Measurements from ENCODE around the gene FGFR3.
A peak's percentile ranks its signal among the peaks of the same experiment; 100 is the strongest.

The FGFR3 gene

GRCh38 chr4:1764670-1765069, 28.4 kb upstream of the FGFR3 start:
- TF ChIP-seq CTCF (IDR thresholded peaks at IDR 0.05; ENCODE audit: insufficient read depth, low read depth, low read length, missing control alignments): no peak
- no peak overlapping the region for H3K4me3 ChIP-seq (ENCODE audit: low read length)
- DNase-seq (ENCODE audit: low read depth): no peak

GRCh38 chr4:1765409-1766072, 27.6 kb upstream of the FGFR3 start:
- no peak overlapping the region for H3K4me3 ChIP-seq (ENCODE audit: low read length)

GRCh38 chr4:1766106-1767060, 26.7 kb upstream of the FGFR3 start:
- H3K4me3 ChIP-seq (ENCODE audit: low read length): peak overlapping the region; percentile 19
- TF ChIP-seq CTCF (IDR thresholded peaks at IDR 0.05; ENCODE audit: insufficient read depth, low read depth, low read length, missing control alignments): no peak
- DNase-seq (ENCODE audit: low read depth): no peak

More at GRCh38 chr4:1765409-1766072, 27.6 kb upstream of the FGFR3 start:
- TF ChIP-seq CTCF (IDR thresholded peaks at IDR 0.05; ENCODE audit: insufficient read depth, low read depth, low read length, missing control alignments): no peak
- DNase-seq (ENCODE audit: low read depth): peak; percentile 39

- peak; percentile 41 for DNase-seq (ENCODE audit: low read depth)
These were observed 25.9 kb upstream of the FGFR3 start for GRCh38 chr4:1767061-1767769.

GRCh38 chr4:1767770-1768366, 25.2 kb upstream of the FGFR3 start:
- peak overlapping the region; percentile 31 for H3K4me3 ChIP-seq (ENCODE audit: low read length)
- peak; percentile 57 for TF ChIP-seq CTCF (IDR thresholded peaks at IDR 0.05; ENCODE audit: insufficient read depth, low read depth, low read length, missing control alignments)
- DNase-seq (ENCODE audit: low read depth): peak; percentile 61

More at GRCh38 chr4:1767061-1767769, 25.9 kb upstream of the FGFR3 start:
- TF ChIP-seq CTCF (IDR thresholded peaks at IDR 0.05; ENCODE audit: insufficient read depth, low read depth, low read length, missing control alignments): no peak
- H3K4me3 ChIP-seq (ENCODE audit: low read length): peak overlapping the region; percentile 19

GRCh38 chr4:1768367-1769034, 24.6 kb upstream of the FGFR3 start:
- peak overlapping the region; percentile 31 for H3K4me3 ChIP-seq (ENCODE audit: low read length)
- no peak for TF ChIP-seq CTCF (IDR thresholded peaks at IDR 0.05; ENCODE audit: insufficient read depth, low read depth, low read length, missing control alignments)
- peak; percentile 37 for DNase-seq (ENCODE audit: low read depth)

All from epithelial cell of esophagus (primary cell).